HCT116 (cell line): ENCODE measurements around the gene TNFRSF9. TPM values are rescaled to one million over a fixed set of nuclear protein-coding genes. Genes with fewer than 3 reads are reported as not detected.

Experiments
- ATAC-seq: fragments of 200-7000 bp; cut with Tn5 transposase; 2 replicates; pipeline ENCODE4 v1.9.1; 2020; ENCODE audit warnings: mild to moderate bottlenecking, moderate library complexity
- BruUV-seq: library from RNA; stranded (reverse); fragments of 400-500 nt; replicated peaks from 2 replicates; lab custom pipeline; 2021; lab: Mats Ljungman, UMichigan
- CTCF ChIA-PET: fragments of 300-600 bp; sonication (Branson Sonifier 250); formaldehyde crosslinking; loops from one replicate; lab custom pipeline; 2021; ENCODE audit warnings: antibody characterized with exemption; lab: Charles Lee
- POLR2A ChIA-PET: fragments of 300-600, 350-600 bp; sonication (Branson Sonifier 250); formaldehyde crosslinking; loops from one replicate; lab custom pipeline; 2021; ENCODE audit warnings: antibody characterized with exemption; lab: Charles Lee
- RAD21 ChIA-PET, 2 experiments: fragments of 300-600 bp; sonication (Branson Sonifier 250); formaldehyde crosslinking; loops; one replicate each; lab custom pipeline; 2023; ENCODE audit warnings: low total read pairs in 2 of 2; ENCODE audit not compliant: uncharacterized antibody in 2 of 2, unreplicated experiment in 2 of 2, low non-redundant PET in 1 of 2; lab: Charles Lee
- DNase-seq: peaks from one replicate; pipeline ENCODE4 v3.0.0-alpha.2; 2010; ENCODE audit warnings: low read depth, low spot score
- H2AFZ ChIP-seq: fragments of 200-600 bp; shearing (Covaris generic), sonication (generic); 2 replicates; pipeline ENCODE4 v1.6.1; 2017; ENCODE audit warnings: low read depth, mixed run types, mixed read lengths, antibody characterized with exemption, low read length; ENCODE audit not compliant: poor library complexity, severe bottlenecking
- H3K27ac ChIP-seq: 2 replicates; pipeline ENCODE4 v1.5.1; 2012; ENCODE audit warnings: low read depth, low read length
- H3K27me3 ChIP-seq: fragments of 200-600 bp; sonication (generic); 2 replicates; pipeline ENCODE4 v1.6.1; 2016; ENCODE audit warnings: mixed run types, low read length, mixed read lengths; ENCODE audit not compliant: insufficient read depth
- H3K36me3 ChIP-seq, 2 experiments: fragments of 200-500 bp in 1 of 2; fragments of 200-600 bp in 1 of 2; sonication (Bioruptor generic) in 1 of 2; sonication (generic) in 1 of 2; 2 replicates each; pipeline versions ENCODE4 v1.5.1 to v1.6.1; 2014 to 2016; ENCODE audit warnings: low read length in 2 of 2, inconsistent platforms in 1 of 2, mixed read lengths in 1 of 2, mixed run types in 1 of 2; ENCODE audit not compliant: insufficient read depth in 2 of 2, control insufficient read depth in 1 of 2
- H3K4me1 ChIP-seq, 2 experiments: fragments of 200-600 bp in 1 of 2; sonication (generic) in 1 of 2; 2 replicates each; pipeline versions ENCODE4 v1.5.1 to v1.6.1; 2012 to 2017; ENCODE audit warnings: low read length in 2 of 2, inconsistent platforms in 1 of 2, mild to moderate bottlenecking in 1 of 2, mixed read lengths in 1 of 2, mixed run types in 1 of 2, moderate library complexity in 1 of 2; ENCODE audit not compliant: insufficient read depth in 2 of 2, control insufficient read depth in 1 of 2
- H3K4me2 ChIP-seq: fragments of 200-600 bp; sonication (generic); 2 replicates; pipeline ENCODE4 v1.6.1; 2017; ENCODE audit warnings: mixed run types, low read length, mixed read lengths
- H3K4me3 ChIP-seq, 2 experiments: fragments of 200-600 bp in 1 of 2; sonication (generic) in 1 of 2; replicated peaks in 1 of 2; 2 replicates each; pipeline ENCODE4 v1.5.1; 2011 to 2016; ENCODE audit warnings: low read length in 2 of 2, control low read depth in 1 of 2, low read depth in 1 of 2, mild to moderate bottlenecking in 1 of 2, mixed read lengths in 1 of 2, mixed run types in 1 of 2
- H3K79me2 ChIP-seq: fragments of 200-600 bp; sonication (generic); 2 replicates; pipeline ENCODE4 v1.6.1; 2017; ENCODE audit warnings: mild to moderate bottlenecking, mixed run types, low read length, moderate library complexity, mixed read lengths; ENCODE audit not compliant: insufficient read depth
- H3K9ac ChIP-seq: fragments of 200-600 bp; sonication (generic); 2 replicates; pipeline ENCODE4 v1.6.1; 2016; ENCODE audit warnings: low read length, mixed read lengths
- H3K9me2 ChIP-seq: fragments of 200-600 bp; sonication (generic), shearing (Covaris generic); 2 replicates; pipeline ENCODE4 v1.6.1; 2017; ENCODE audit warnings: mixed run types, mild to moderate bottlenecking, moderate library complexity; ENCODE audit not compliant: insufficient read depth
- H3K9me3 ChIP-seq, 2 experiments: fragments of 200-500 bp in 1 of 2; fragments of 200-600 bp in 1 of 2; sonication (Bioruptor generic) in 1 of 2; sonication (generic) in 1 of 2; 2 replicates each; pipeline ENCODE4 v1.6.1; 2014 to 2017; ENCODE audit warnings: low read length in 2 of 2, mixed read lengths in 2 of 2, inconsistent platforms in 1 of 2, low read depth in 1 of 2, mild to moderate bottlenecking in 1 of 2, mixed run types in 1 of 2, moderate library complexity in 1 of 2; ENCODE audit not compliant: control insufficient read depth in 1 of 2, insufficient read depth in 1 of 2
- H4K20me1 ChIP-seq: fragments of 200-600 bp; sonication (generic), shearing (Covaris generic); 2 replicates; pipeline ENCODE4 v1.6.1; 2017; ENCODE audit warnings: mixed run types, mild to moderate bottlenecking, moderate library complexity; ENCODE audit not compliant: insufficient read depth
- ELF1 ChIP-seq: IDR thresholded peaks from 2 replicates; pipeline ENCODE4 v1.6.1; 2012; ENCODE audit warnings: low read depth, borderline replicate concordance
- EZH2phosphoT487 ChIP-seq: fragments of 200-600 bp; IDR thresholded peaks from 2 replicates; pipeline ENCODE4 v1.6.1; 2018; ENCODE audit warnings: antibody characterized with exemption, borderline replicate concordance
- SP1 ChIP-seq: IDR thresholded peaks from 2 replicates; pipeline ENCODE4 v1.6.1; 2012; ENCODE audit warnings: low read depth
- SRF ChIP-seq: IDR thresholded peaks from 2 replicates; pipeline ENCODE4 v1.6.1; 2012; ENCODE audit warnings: low read depth
- TCF7L2 ChIP-seq: IDR thresholded peaks from 2 replicates; pipeline ENCODE4 v1.7.0; 2011; ENCODE audit warnings: borderline replicate concordance, inconsistent platforms; ENCODE audit not compliant: insufficient read depth, insufficient read length; ENCODE audit errors: extremely low read depth
- intact Hi-C: fragments of 100-400 bp; cut with micrococcal nuclease; formaldehyde crosslinking; loops from 2 replicates; pipeline ENCODE4 v1.10.0; 2022
- total RNA-seq: library from RNA; stranded (reverse); gene quantifications from one replicate; pipeline ENCODE4 v1.2.1, GENCODE V29; 2021; ENCODE audit not compliant: unreplicated experiment
- TF ChIP-seq, protein P1 (sequence below): IDR thresholded peaks from 2 replicates; pipeline ENCODE4 v1.6.1; 2011; ENCODE audit warnings: mild to moderate bottlenecking, low read length, moderate library complexity; ENCODE audit not compliant: insufficient replicate concordance; ENCODE audit errors: extremely low read depth

The TNFRSF9 gene
- total RNA-seq, 1 experiment from 2014 or later, result 0.20 TPM

- TF ChIP-seq, protein P1, sequence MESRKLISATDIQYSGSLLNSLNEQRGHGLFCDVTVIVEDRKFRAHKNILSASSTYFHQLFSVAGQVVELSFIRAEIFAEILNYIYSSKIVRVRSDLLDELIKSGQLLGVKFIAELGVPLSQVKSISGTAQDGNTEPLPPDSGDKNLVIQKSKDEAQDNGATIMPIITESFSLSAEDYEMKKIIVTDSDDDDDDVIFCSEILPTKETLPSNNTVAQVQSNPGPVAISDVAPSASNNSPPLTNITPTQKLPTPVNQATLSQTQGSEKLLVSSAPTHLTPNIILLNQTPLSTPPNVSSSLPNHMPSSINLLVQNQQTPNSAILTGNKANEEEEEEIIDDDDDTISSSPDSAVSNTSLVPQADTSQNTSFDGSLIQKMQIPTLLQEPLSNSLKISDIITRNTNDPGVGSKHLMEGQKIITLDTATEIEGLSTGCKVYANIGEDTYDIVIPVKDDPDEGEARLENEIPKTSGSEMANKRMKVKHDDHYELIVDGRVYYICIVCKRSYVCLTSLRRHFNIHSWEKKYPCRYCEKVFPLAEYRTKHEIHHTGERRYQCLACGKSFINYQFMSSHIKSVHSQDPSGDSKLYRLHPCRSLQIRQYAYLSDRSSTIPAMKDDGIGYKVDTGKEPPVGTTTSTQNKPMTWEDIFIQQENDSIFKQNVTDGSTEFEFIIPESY, result peak; percentile 74
Measured at GRCh38 chr1:7961216-7962013, 20.8 kb upstream of the TNFRSF9 start, which contains the start of gene PARK7 (continued).

GRCh38 chr1:7960867-7961215 lies 20.2 kb upstream of the TNFRSF9 start:
- peak overlapping the region; percentile 77 for H3K4me2 ChIP-seq
- BruUV-seq, result TSS peak; percentile 96
- peaks cover 2 to 16% of the 10 kb centered on the region in 2 experiments; a peak in 3 of 4 replicates for H3K4me1 ChIP-seq
- H3K36me3 ChIP-seq, result peaks cover 22 to 27% of the 10 kb centered on the region in 2 experiments; a peak in 3 of 4 replicates
- H3K4me3 ChIP-seq, result peak overlapping the region; percentile 69 to 79
- H3K9me3 ChIP-seq, result no peaks in the 10 kb centered on the region
- H3K79me2 ChIP-seq, result peaks cover 56% of the 10 kb centered on the region
- H3K27me3 ChIP-seq, result no peaks in the 10 kb centered on the region
- no peak for DNase-seq
- H4K20me1 ChIP-seq, result no peaks in the 10 kb centered on the region
- intact Hi-C loops, result loop anchor here (5.0 kb wide), 2 partner anchors 179 to 294 kb away; partner anchors contain the start of gene PER3
- no peak for TF ChIP-seq EZH2phosphoT487
- TF ChIP-seq, protein P1, result no peak
- no peak for TF ChIP-seq SP1
- TF ChIP-seq ELF1, result no peak
- no peak for TF ChIP-seq TCF7L2
- no peak; the same call in 1 of the 2 replicates for TF ChIP-seq SRF
- TF ChIP-seq, all 23 proteins: peak for 0
- peak overlapping the region; percentile 89 for H3K9ac ChIP-seq
- RAD21 ChIA-PET, result no interaction called here
- H3K9me2 ChIP-seq, result no peaks in the 10 kb centered on the region
- ATAC-seq, result no peak; the same call in 1 of the 2 replicates
- POLR2A ChIA-PET, result interaction anchor here (0.9 to 1.4 kb wide), 3 partner anchors 11 to 382 kb away, joined by 4 read pairs; no protein-coding TSS in a partner anchor
- H3K27ac ChIP-seq, result peak overlapping the region; percentile 87
- CTCF ChIA-PET, result interaction anchor here (1.1 kb wide), 1 partner anchor 292 kb away, joined by 3 read pairs; no protein-coding TSS in a partner anchor
- H2AFZ ChIP-seq, result no peak overlapping the region
